HepG2 (cell line): ENCODE results near the gene CPAMD8.

Source experiments
- CREM ChIP-seq, 2 experiments: sonication (generic) in 1 of 2; formaldehyde crosslinking in 1 of 2; IDR thresholded peaks; 2 replicates each; pipeline versions ENCODE4 v1.4.0 to v1.6.1; 2016 to 2020; ENCODE audit warnings: antibody characterized with exemption in 1 of 2, mild to moderate bottlenecking in 1 of 2, missing genetic modification reagents in 1 of 2
- NCOA1 ChIP-seq: sonication (generic); formaldehyde crosslinking; IDR thresholded peaks from 2 replicates; pipeline ENCODE4 v1.9.0; 2021; ENCODE audit warnings: missing genetic modification reagents
- SNRNP70 ChIP-seq: fragments of 200-400 bp; formaldehyde crosslinking; IDR thresholded peaks from 2 replicates; pipeline ENCODE4 v1.6.1; 2017; ENCODE audit warnings: mild to moderate bottlenecking, low read depth, low read length, moderate library complexity
- TF ChIP-seq, protein P1 (sequence below): sonication (generic); formaldehyde crosslinking; IDR thresholded peaks from 2 replicates; pipeline ENCODE4 v1.5.0; 2020; ENCODE audit warnings: mild to moderate bottlenecking, missing genetic modification reagents, moderate library complexity
- TF ChIP-seq, protein P2 (sequence below): sonication (generic); formaldehyde crosslinking; IDR thresholded peaks from 2 replicates; pipeline ENCODE4 v1.8.1; 2022; ENCODE audit warnings: mild to moderate bottlenecking, missing genetic modification reagents

DNA sequence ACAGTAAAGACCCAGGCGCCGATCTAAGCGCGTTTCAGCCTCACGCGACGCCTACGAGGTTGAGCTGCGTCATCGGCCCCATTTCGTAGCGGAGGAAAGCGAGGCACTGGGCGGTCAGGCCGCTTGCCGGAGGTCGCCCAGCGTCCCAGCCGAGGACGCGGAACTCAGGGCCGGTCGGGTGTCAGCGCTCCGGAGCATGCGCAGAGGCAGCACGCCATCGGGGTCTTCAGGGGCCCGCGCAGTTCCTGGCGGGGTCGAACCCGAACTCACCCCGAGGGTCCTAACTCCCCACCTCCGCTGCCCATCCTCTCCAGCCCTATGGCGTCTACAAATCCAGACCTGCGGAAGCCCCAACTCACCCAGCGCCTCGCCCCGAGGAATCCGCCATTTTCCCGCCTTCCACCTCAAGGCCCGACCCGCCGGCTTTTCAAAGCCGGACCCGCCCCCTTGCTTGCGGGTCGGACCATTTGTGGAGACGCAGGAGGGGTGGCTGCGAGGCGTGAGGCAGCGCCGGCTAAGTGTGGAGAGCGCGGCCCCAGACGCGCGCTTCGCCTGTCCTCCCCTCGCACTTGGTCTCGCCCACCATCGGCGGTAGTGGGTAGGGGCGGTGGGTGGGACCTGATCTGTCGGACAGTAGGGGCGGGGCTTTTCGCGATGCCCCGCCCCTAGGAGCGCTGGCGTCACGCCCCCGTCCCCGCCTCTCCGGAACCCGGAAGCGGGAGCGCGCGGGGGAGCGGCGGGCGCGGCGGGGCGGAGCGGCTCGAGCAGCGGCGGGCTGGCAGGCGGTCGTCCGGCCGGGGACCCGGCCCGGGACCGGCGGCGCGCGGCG is 48.6 kb upstream of the CPAMD8 start, which contains the start of the genes HAUS8 and MYO9B:
- TF ChIP-seq CREM (IDR thresholded peaks at IDR 0.05) (peak; percentile 70), CREM (CRISPR knock-in tag; IDR thresholded peaks at IDR 0.05) (no peak), NCOA1 (CRISPR knock-in tag) (no peak), SNRNP70 (no peak)
- TF ChIP-seq, protein P1, sequence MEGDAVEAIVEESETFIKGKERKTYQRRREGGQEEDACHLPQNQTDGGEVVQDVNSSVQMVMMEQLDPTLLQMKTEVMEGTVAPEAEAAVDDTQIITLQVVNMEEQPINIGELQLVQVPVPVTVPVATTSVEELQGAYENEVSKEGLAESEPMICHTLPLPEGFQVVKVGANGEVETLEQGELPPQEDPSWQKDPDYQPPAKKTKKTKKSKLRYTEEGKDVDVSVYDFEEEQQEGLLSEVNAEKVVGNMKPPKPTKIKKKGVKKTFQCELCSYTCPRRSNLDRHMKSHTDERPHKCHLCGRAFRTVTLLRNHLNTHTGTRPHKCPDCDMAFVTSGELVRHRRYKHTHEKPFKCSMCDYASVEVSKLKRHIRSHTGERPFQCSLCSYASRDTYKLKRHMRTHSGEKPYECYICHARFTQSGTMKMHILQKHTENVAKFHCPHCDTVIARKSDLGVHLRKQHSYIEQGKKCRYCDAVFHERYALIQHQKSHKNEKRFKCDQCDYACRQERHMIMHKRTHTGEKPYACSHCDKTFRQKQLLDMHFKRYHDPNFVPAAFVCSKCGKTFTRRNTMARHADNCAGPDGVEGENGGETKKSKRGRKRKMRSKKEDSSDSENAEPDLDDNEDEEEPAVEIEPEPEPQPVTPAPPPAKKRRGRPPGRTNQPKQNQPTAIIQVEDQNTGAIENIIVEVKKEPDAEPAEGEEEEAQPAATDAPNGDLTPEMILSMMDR (CRISPR knock-in tag) = no peak; the same call in 1 of the 2 replicates
- TF ChIP-seq, protein P2, sequence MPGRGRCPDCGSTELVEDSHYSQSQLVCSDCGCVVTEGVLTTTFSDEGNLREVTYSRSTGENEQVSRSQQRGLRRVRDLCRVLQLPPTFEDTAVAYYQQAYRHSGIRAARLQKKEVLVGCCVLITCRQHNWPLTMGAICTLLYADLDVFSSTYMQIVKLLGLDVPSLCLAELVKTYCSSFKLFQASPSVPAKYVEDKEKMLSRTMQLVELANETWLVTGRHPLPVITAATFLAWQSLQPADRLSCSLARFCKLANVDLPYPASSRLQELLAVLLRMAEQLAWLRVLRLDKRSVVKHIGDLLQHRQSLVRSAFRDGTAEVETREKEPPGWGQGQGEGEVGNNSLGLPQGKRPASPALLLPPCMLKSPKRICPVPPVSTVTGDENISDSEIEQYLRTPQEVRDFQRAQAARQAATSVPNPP (CRISPR knock-in tag) = 0 out of 2 replicates have a peak, but pooled peaks have one; percentile 24
